A673 (cell line): Measurements from ENCODE around the gene VPS13D. TPM values are rescaled to one million over a fixed set of nuclear protein-coding genes. Genes with fewer than 3 reads are reported as not detected.

Experiments
- BruUV-seq: library from RNA; stranded (reverse); fragments of 400-500 nt; replicated peaks from 2 replicates; lab custom pipeline; 2021; lab: Mats Ljungman, UMichigan
- CTCF ChIA-PET: fragments of 300-600 bp; sonication (Branson Sonifier 250); formaldehyde crosslinking; loops from one replicate; lab custom pipeline; 2022; ENCODE audit warnings: antibody characterized with exemption; lab: Charles Lee
- POLR2A ChIA-PET: fragments of 300-600 bp; sonication (Branson Sonifier 250); formaldehyde crosslinking; loops from one replicate; lab custom pipeline; 2022; ENCODE audit warnings: antibody characterized with exemption; ENCODE audit not compliant: low non-redundant PET; lab: Charles Lee
- DNase-seq: peaks from one replicate; pipeline ENCODE4 v3.0.0-alpha.2; 2015; ENCODE audit warnings: low spot score
- H3K27ac ChIP-seq: fragments of 200-600 bp; sonication (generic); 2 replicates; pipeline ENCODE4 v1.5.1; 2016; ENCODE audit warnings: mixed run types, low read depth, mild to moderate bottlenecking, mixed read lengths, antibody characterized with exemption, low read length; ENCODE audit not compliant: poor library complexity, severe bottlenecking
- H3K27me3 ChIP-seq: fragments of 200-600 bp; sonication (generic); replicated peaks from 2 replicates; pipeline ENCODE4 v1.6.1; 2017; ENCODE audit warnings: mixed run types, low read depth, mild to moderate bottlenecking, mixed read lengths, antibody characterized with exemption, low read length; ENCODE audit not compliant: insufficient read depth, poor library complexity
- H3K36me3 ChIP-seq: fragments of 200-600 bp; sonication (generic); 2 replicates; pipeline ENCODE4 v1.6.1; 2016; ENCODE audit warnings: mixed run types, mild to moderate bottlenecking, mixed read lengths, antibody characterized with exemption, low read length; ENCODE audit not compliant: insufficient read depth, poor library complexity, severe bottlenecking
- H3K4me1 ChIP-seq: fragments of 200-600 bp; sonication (generic); 2 replicates; pipeline ENCODE4 v1.6.1; 2017; ENCODE audit warnings: mixed run types, mild to moderate bottlenecking, mixed read lengths, antibody characterized with exemption, low read length; ENCODE audit not compliant: insufficient read depth, poor library complexity, severe bottlenecking
- H3K4me3 ChIP-seq: fragments of 200-600 bp; sonication (generic); 2 replicates; pipeline ENCODE4 v1.5.1; 2016; ENCODE audit warnings: low read depth, mixed run types, mild to moderate bottlenecking, mixed read lengths, low read length; ENCODE audit not compliant: poor library complexity, severe bottlenecking
- H3K9me3 ChIP-seq: fragments of 200-600 bp; sonication (generic); 2 replicates; pipeline ENCODE4 v1.6.1; 2016; ENCODE audit warnings: mixed run types, low read depth, mild to moderate bottlenecking, mixed read lengths, antibody characterized with exemption, low read length; ENCODE audit not compliant: poor library complexity, severe bottlenecking
- CTCF ChIP-seq: fragments of 300-800, 200-600 bp; sonication (generic); conservative IDR thresholded peaks from 2 replicates; pipeline ENCODE4 v1.5.1; 2017; ENCODE audit warnings: low read depth, mild to moderate bottlenecking, antibody characterized with exemption, low read length, moderate library complexity, mixed read lengths
- EZH2 ChIP-seq: fragments of 200-600 bp; sonication (generic); IDR thresholded peaks from 2 replicates; pipeline ENCODE4 v1.6.1; 2017; ENCODE audit warnings: borderline replicate concordance, low read depth, mild to moderate bottlenecking, mixed read lengths, antibody characterized with exemption, low read length; ENCODE audit not compliant: poor library complexity, severe bottlenecking
- intact Hi-C: fragments of 100-400 bp; cut with micrococcal nuclease; formaldehyde crosslinking; loops from one replicate; pipeline ENCODE4 v1.10.0; 2022; ENCODE audit not compliant: unreplicated experiment
- total RNA-seq: library from RNA; stranded (reverse); gene quantifications from 2 replicates; pipeline ENCODE4 v1.2.3, GENCODE V29; 2021

VPS13D gene
- total RNA-seq, 1 experiment from 2014 or later = 32.5 TPM

- ChIA-PET CTCF (no interaction called here), POLR2A (interaction anchor here (0.7 kb wide), 1 partner anchor 14 kb away, joined by 3 read pairs; no protein-coding TSS in a partner anchor)
- no peak overlapping the region for H3K4me3 ChIP-seq
- DNase-seq = peak; percentile 69
- H3K9me3 ChIP-seq = no peaks in the 10 kb centered on the region
- H3K27ac ChIP-seq = no peak overlapping the region
- H3K27me3 ChIP-seq = no peaks in the 10 kb centered on the region
- H3K4me1 ChIP-seq = peaks cover 34% of the 10 kb centered on the region
- no TSS peak for BruUV-seq
- intact Hi-C loops = no loop called here
- no peaks in the 10 kb centered on the region for H3K36me3 ChIP-seq
- no peak for TF ChIP-seq CTCF
- no peak for TF ChIP-seq EZH2
Measured at GRCh38 chr1:12433323-12434053, 203.7 kb downstream of the VPS13D start.

- peak; percentile 72 for DNase-seq
- H3K4me1 ChIP-seq = peaks cover 34% of the 10 kb centered on the region
- intact Hi-C loops = no loop called here
- ChIA-PET POLR2A (interaction anchor here (0.7 kb wide), 1 partner anchor 14 kb away, joined by 3 read pairs; no protein-coding TSS in a partner anchor), CTCF (no interaction called here)
- no peaks in the 10 kb centered on the region for H3K36me3 ChIP-seq
- no peaks in the 10 kb centered on the region for H3K9me3 ChIP-seq
- no peak overlapping the region for H3K27ac ChIP-seq
- H3K4me3 ChIP-seq = no peak overlapping the region
- H3K27me3 ChIP-seq = no peaks in the 10 kb centered on the region
- TF ChIP-seq EZH2 (no peak), CTCF (no peak)
- no TSS peak for BruUV-seq
Measured at GRCh38 chr1:12434174-12434573, 204.3 kb downstream of the VPS13D start.

GRCh38 chr1:12434686-12435085 lies 204.9 kb downstream of the VPS13D start:
- BruUV-seq = no TSS peak
- DNase-seq = no peak
- ChIA-PET CTCF (interaction anchor here (0.7 kb wide), 1 partner anchor 178 kb away, joined by 5 read pairs; no protein-coding TSS in a partner anchor), POLR2A (no interaction called here)
- no peaks in the 10 kb centered on the region for H3K36me3 ChIP-seq
- no peak overlapping the region for H3K27ac ChIP-seq
- TF ChIP-seq CTCF (no peak), EZH2 (no peak)
- no peaks in the 10 kb centered on the region for H3K27me3 ChIP-seq
- intact Hi-C loops = no loop called here
- peaks cover 34% of the 10 kb centered on the region for H3K4me1 ChIP-seq
- no peaks in the 10 kb centered on the region for H3K9me3 ChIP-seq
- no peak overlapping the region for H3K4me3 ChIP-seq
